Measurements from ENCODE around the gene VRK3.

GRCh38 chr19:49938662-49939061, 86.5 kb downstream of the VRK3 start:
- no peak for TF ChIP-seq CTCF (IDR thresholded peaks at IDR 0.05)
- no peak for TF ChIP-seq POLR2A (IDR thresholded peaks at IDR 0.05)
- no peak for TF ChIP-seq EP300 (IDR thresholded peaks at IDR 0.05)
- no peak for TF ChIP-seq POLR2AphosphoS5 (IDR thresholded peaks at IDR 0.05)

Measured in sigmoid colon (tissue), 4 donors.